MG63 (cell line): ENCODE measurements around the gene TNFRSF13B. TPM values are rescaled to one million over a fixed set of nuclear protein-coding genes. Genes with fewer than 3 reads are reported as not detected.
"Not testable (repeated sequence)": the region's sequence is repeated elsewhere in the genome, so short reads cannot be mapped to it uniquely, and the experiment has no call there.

ENCODE experiments used
- DNase-seq: peaks from one replicate; pipeline ENCODE4 v3.0.0-alpha.2; 2020
- H3K27me3 ChIP-seq: fragments of 250-450 bp; sonication (Bioruptor Pico); 2 replicates; pipeline ENCODE4 v1.5.1; 2020; ENCODE audit warnings: mild to moderate bottlenecking, moderate library complexity
- H3K36me3 ChIP-seq: fragments of 250-450 bp; sonication (Bioruptor Pico); 2 replicates; pipeline ENCODE4 v1.5.1; 2020; ENCODE audit warnings: mild to moderate bottlenecking, moderate library complexity
- H3K4me3 ChIP-seq: fragments of 250-450 bp; sonication (Bioruptor Pico); 2 replicates; pipeline ENCODE4 v1.5.1; 2020; ENCODE audit warnings: mild to moderate bottlenecking, moderate library complexity
- H3K9me3 ChIP-seq: fragments of 250-450 bp; sonication (Bioruptor Pico); 2 replicates; pipeline ENCODE4 v1.5.1; 2020; ENCODE audit warnings: mild to moderate bottlenecking, moderate library complexity
- total RNA-seq: library from RNA; depleted of rRNA; stranded (reverse); fragments of >200 nt; shearing (Covaris generic); gene quantifications from 2 replicates; pipeline ENCODE4 v1.2.3, GENCODE V29; 2014; ENCODE audit warnings: low replicate concordance

The TNFRSF13B gene
- total RNA-seq, 1 experiment from 2014 or later, result not detected

DNA sequence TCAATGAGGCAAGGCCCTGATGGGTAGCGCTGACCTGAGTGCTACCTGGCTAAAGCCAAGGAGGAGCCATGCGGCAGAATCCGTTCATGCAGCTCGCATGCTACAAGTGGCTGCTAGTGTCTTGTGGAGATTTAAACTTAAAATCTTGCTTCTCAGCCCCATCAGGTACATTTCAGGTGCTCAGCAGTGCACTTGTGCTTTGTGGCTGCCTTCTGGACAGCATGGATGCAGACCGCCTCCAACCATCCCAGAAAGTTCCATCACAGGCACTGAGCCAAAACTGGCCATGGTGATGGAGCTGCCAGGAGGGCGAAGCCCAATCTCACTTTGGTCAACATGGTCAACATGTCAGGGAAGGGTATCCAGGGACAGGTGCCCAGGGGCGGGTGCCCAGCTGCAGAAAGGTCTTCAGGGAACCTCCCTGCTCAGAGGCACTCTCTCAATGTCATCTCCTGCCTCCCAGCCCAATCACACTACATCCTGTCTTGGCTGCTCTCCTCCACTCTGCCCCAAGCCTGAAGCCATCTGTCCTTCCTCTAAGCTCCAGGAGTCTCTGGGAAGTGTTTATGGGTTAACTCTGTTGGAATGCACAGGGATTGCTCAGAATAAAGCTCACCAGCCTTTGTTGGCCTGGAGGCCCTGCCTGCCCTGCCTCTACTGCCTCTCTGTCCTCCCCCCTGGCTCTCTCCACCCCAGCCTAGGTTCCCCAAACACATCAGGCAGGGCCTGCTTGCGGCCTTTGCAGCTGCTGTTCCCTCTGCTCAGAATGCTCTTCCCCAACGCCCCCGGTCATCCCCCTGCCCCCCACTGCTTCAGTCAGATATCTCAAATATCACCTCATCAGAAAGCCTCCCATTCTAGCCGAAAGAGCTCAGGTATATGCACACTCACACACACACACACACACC, 18.3 kb upstream of the TNFRSF13B start:
- Histone ChIP-seq H3K27me3 (no peaks in the 10 kb centered on the region), H3K36me3 (no peaks in the 10 kb centered on the region), H3K9me3 (no peaks in the 10 kb centered on the region), H3K4me3 (no peak overlapping the region)
- peak; percentile 39 for DNase-seq

DNA sequence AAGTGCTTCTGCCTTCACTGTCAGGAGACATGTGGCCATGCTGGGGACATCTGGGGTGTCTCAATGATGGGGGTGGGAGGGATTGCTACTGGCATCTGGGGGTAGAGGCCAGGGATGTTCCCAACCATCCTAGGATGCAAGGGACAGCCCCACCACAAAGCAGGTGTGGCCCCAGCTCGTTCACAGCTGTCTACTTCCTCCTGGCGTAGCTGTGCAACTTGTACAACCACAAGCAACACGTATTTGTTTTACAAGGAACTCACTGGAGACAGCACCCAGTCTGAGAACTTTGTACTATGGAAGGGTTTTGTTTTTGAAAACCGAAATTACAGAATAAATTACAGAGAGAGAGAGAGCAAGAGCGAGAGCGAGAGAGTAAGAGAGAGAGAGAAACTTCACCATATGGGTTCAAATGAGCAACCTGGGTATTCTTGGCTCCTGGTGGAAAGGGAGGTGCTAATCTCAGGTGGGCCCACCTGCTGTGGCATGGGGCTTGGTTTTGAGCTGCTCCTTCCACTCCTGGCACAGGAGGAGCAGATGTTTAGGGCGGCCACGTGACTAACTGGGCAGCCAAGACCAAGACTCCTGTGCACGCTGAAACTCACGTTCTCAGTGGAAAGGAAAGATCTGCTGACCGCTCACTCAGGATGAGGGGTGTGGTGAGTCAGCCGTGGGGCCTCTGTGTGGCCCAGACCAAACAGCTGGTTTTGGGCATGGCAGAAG, 17.5 kb upstream of the TNFRSF13B start:
- no peak for DNase-seq
- Histone ChIP-seq H3K9me3 (no peaks in the 10 kb centered on the region), H3K27me3 (no peaks in the 10 kb centered on the region), H3K4me3 (no peak overlapping the region), H3K36me3 (no peaks in the 10 kb centered on the region)

DNA sequence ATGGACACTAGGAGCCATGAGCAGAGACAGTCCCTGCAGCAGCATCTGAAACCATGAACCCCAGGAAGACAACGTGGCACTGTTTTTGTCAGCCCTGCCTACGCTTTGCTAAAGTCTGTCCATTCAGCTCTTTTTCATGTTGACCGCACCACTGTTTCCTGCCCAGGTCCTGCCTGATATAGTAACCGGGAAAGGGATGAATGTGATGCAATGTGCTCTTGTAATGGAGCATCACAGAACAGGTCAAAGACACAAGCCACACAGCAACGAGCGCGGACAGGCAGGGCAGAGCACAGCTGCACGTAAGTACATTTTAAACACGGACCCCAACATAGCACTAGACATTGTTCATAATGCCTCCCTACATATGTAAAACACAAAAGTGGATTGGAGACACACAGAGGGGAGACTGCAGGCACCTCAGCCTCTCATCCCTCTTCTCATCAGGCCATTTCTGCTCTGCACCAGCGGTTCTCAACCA, 16.9 kb upstream of the TNFRSF13B start:
- H3K36me3 ChIP-seq, result no peaks in the 10 kb centered on the region
- H3K9me3 ChIP-seq, result no peaks in the 10 kb centered on the region
- no peak overlapping the region for H3K4me3 ChIP-seq
- no peaks in the 10 kb centered on the region for H3K27me3 ChIP-seq
- no peak for DNase-seq

DNA sequence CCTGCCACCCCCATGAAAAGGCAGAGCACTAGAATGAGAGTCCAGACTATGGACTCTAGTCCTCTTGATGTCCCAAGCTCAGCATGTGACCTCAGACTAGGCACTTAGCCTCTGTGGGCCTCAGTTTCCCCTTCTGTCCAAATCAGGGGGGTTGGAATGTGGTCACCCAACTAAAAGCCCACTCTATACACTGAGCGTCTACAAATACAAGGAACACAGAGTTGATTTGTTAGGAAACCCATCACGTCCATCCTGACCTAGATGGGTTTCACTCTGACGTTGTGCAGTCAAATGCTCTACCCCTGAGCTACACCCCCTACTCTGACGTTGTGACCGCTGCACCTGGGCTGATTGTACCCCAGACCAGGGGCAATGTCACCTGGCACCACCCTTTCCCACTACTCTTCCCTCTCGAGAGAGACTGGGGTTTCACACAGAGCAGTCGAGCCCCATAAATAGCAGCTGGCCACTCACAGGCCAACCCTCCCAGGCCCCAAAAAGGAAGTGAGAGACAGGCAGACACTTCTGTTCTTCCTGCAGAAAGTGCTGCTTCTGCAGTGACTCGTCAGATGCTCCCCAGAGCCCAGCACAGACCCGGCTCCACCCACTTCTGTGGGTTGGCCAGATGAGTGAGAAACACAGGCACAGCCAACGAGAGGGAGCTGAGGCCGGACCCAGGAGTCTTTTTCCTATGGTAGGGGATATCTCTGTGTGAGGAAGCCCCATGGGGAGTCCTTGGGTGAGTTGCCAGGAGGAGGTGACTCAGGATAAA, 16.1 kb upstream of the TNFRSF13B start:
- peak; percentile 90 for DNase-seq
- Histone ChIP-seq H3K27me3 (no peaks in the 10 kb centered on the region), H3K9me3 (no peaks in the 10 kb centered on the region), H3K4me3 (no peak overlapping the region), H3K36me3 (no peaks in the 10 kb centered on the region)

DNA sequence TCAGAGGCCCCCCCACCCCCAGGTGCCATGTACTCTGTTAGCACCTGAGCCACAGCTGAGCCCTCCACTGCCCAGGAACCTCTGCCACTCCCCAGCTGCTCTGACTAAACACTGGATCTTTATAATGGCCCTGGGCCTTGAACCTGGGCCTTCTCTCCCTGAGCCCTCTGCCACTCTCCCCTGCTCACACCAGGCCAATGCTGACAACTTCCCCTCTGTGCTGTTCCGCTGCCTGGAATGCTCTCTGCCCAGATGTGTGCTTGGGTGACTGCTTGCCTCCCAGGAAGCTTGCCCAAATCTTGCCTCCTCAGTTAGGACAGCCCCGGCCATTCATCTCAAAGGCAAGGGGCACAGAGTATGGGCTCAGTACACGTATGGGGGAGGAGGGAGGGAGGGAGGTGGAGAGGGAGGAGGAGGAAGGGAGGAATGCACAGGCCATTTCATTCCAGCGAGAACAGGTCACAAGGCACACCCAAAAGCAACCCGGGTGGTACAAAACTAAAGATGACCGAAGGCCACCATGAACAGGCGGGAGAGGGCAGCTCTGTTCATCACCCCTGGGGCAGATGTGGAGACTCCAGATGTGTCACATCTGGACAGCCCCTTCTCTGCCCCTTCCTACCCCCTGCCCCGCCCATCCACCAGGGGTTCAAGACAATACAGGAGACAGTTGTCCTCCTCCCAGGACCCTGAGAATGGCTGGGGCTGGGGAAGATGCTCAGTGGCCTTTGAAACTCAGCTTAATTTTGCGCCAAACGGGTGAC, 15.3 kb upstream of the TNFRSF13B start:
- Histone ChIP-seq H3K27me3 (no peaks in the 10 kb centered on the region), H3K36me3 (no peaks in the 10 kb centered on the region), H3K4me3 (no peak overlapping the region), H3K9me3 (no peaks in the 10 kb centered on the region)
- DNase-seq, result no peak

DNA sequence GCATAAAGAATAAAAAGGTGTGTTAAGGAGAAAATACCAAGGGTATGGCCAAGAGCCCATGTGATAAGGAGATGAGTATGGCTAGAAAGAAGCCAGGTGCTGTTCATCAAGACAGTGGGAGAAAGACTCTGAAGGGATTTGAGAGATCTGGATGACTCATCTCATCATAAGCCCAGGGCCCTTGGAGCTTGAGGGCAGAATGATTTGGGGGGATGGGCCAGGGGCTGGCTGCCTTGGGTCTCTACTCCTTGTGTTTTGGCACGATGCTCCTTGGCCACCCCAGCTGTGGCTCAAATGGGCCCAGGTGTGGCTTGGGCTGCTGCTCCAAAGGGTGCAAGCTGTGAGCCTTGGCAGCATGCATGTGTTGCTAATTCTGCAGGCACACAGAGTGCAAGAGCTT, 14.5 kb upstream of the TNFRSF13B start:
- no peaks in the 10 kb centered on the region for H3K36me3 ChIP-seq
- H3K4me3 ChIP-seq, result no peak overlapping the region
- no peaks in the 10 kb centered on the region for H3K27me3 ChIP-seq
- no peaks in the 10 kb centered on the region for H3K9me3 ChIP-seq
- no peak for DNase-seq

DNA sequence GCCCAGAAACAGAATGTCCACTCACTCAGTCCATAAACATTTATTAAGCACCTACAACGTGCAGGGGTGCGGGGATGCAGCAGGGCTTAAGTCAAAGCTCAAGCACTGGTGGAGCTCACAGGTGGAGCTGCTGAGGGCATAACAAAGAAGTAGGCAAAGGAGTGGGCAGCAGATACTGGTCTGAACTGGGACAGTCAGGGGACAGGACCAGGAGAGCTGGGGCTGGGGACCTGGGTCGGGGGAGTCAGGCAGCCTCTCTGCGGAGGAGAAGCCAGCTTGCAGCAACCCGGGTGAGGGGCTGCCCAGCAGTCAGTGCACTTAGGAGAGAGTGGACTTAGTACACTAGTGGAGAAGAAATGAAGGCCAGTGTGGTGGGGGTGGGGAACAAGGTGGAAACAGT, 10.0 kb upstream of the TNFRSF13B start:
- Histone ChIP-seq H3K9me3 (no peaks in the 10 kb centered on the region), H3K27me3 (no peaks in the 10 kb centered on the region), H3K4me3 (no peak overlapping the region), H3K36me3 (no peaks in the 10 kb centered on the region)
- no peak for DNase-seq

DNA sequence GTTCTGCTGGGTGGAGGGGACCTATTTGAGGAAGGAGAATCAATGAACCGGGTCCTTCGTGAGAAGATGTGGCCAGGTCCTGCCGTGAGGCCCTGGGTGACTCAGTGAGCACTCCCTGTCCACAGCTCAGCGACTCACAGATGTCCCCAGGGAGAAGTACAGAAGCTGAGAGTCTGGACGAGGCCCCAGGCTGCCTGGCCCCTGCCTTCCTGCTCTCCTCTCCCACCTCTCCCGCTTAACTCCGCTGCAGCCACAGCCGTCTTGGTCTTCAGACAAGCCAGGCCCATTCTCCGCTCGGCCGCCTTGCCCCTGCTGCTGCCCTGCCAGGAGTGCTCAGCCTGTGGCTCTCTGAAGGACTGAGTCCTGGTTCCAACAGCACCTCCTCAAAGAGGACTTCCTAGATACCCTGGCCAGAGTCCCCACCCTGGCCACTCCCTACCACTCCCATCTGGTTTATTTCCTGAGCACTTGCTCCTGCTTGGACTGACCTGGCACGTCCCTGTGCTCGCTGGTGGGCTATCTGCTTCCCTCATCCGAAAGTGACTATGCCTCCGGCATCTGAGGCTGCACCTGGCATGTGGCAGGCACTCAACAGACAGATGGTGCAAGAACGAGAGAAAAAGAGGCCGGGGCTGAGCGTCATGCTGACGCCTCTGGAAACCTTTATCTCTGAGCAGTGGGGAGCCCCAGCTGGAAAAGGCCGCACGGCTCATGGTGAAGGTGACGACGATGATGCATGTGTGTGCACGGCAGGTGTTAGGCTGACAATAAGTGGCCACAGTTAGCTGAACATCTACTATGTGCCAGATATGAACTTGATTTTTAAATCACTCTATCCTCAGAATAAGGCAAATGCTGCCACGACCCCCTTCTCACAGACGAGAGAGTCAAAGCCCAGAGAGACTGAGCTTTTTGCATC, 9.2 kb upstream of the TNFRSF13B start:
- H3K9me3 ChIP-seq, result no peaks in the 10 kb centered on the region
- no peaks in the 10 kb centered on the region for H3K27me3 ChIP-seq
- DNase-seq, result peak; percentile 54
- no peak overlapping the region for H3K4me3 ChIP-seq
- no peaks in the 10 kb centered on the region for H3K36me3 ChIP-seq

DNA sequence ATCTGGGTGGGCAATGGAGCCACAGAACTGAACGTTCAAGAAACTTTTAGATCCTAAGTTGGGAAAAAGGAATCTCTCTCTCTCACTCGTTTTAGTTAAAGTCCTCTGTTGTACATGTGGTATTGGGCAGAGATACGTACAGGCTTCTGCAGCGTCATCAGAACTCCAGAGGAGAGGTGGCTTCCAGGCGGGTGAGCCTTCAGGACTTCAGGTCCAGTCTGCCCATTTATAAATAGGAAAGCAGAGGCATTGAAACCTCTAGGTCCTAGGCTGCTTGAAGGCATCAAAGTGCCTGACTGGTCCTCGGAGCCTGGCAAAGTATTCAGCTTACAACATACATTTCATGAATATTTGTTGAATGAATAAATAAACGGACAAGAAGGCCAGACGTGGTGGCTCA, 8.1 kb upstream of the TNFRSF13B start:
- H3K9me3 ChIP-seq, result no peaks in the 10 kb centered on the region
- no peaks in the 10 kb centered on the region for H3K27me3 ChIP-seq
- no peak overlapping the region for H3K4me3 ChIP-seq
- no peaks in the 10 kb centered on the region for H3K36me3 ChIP-seq
- DNase-seq, result no peak

DNA sequence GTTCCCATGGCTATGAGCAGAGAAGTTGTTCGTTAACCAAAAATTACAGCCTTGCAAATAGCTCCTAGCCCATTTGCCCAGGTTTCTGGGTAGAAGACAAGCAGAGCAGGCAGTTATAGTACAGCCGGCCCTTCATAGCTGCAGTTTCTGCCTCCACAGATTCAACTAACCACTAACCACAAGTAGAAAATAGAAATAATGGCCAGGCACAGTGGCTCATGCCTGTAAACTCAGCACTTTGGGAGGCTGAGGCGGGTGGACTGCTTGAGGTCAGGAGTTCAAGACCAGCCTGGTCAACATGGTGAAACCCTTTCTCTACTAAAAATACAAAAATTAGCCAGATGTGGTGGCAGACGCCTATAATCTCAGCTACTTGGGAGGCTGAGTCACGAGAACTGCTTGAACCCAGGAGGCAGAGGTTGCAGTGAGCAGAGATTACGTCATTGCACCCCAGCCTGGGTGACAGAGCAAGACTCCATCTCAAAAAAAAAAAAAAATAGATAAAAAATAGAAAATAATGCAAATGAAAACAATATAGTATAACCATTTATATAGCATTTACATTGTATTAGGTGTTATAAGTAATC, 7.4 kb upstream of the TNFRSF13B start:
- H3K36me3 ChIP-seq, H3K9me3 ChIP-seq, DNase-seq, H3K4me3 ChIP-seq, H3K27me3 ChIP-seq: not testable (repeated sequence)

DNA sequence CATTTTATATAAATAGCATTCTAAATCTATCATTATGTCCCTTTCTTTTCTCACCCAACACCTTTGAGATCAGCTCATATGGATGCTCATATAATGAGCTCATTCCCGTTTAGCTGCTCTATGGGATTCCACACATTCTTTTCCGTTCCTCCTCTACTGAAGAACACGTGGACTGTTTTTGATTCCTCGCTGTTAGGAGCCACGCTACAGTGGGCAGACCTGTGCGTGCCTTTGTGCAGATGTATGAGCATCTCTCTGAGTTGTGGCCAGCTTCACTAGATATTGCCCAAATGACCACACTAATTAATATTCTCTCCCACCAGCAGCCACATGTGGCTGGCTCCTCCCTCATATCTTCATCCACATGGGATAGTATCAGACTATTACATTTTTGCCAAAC, 6.0 kb upstream of the TNFRSF13B start:
- Histone ChIP-seq H3K4me3 (no peak overlapping the region), H3K9me3 (no peaks in the 10 kb centered on the region), H3K27me3 (no peaks in the 10 kb centered on the region), H3K36me3 (no peaks in the 10 kb centered on the region)
- no peak for DNase-seq

DNA sequence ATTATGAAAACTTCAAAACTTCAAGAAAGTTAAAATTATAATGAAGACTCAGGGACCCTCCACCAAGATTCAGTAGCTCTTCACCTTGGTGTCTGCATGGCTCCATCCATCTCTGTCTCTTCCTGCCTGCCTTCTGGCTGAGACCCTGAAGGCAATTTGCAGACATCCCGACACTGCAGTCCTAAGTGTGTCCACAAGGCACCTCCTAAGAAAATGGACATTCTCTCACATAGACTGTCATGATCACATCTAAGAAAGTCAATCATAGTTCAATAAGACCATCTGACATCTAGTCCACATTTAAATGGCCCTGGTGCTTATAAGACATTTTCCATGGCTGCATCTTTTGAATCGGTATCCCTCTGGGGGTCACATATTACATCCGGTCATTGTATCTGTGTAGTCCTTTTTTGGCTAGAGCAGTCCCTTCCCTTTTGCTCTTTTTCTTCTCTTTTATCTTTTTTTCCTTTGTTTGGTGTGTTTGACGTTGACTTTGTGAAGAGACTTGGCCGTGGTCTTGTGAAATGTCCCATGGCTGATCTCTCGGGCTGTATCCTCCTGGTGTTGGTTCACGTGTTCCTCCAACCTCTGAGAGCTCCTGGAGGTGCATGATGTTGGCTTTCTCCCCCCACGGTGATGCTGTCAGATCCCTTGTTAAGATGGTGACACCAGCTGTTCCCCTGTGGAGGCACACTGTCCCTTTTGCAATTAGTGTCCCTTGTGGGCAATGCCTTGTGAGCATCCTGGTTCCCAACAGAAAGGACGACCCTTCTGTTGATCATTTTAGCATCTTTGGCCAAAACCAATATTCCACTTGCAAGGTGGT, 5.0 kb upstream of the TNFRSF13B start:
- H3K4me3 ChIP-seq, result no peak overlapping the region
- DNase-seq, result no peak
- H3K9me3 ChIP-seq, result no peaks in the 10 kb centered on the region
- no peaks in the 10 kb centered on the region for H3K27me3 ChIP-seq
- H3K36me3 ChIP-seq, result no peaks in the 10 kb centered on the region

DNA sequence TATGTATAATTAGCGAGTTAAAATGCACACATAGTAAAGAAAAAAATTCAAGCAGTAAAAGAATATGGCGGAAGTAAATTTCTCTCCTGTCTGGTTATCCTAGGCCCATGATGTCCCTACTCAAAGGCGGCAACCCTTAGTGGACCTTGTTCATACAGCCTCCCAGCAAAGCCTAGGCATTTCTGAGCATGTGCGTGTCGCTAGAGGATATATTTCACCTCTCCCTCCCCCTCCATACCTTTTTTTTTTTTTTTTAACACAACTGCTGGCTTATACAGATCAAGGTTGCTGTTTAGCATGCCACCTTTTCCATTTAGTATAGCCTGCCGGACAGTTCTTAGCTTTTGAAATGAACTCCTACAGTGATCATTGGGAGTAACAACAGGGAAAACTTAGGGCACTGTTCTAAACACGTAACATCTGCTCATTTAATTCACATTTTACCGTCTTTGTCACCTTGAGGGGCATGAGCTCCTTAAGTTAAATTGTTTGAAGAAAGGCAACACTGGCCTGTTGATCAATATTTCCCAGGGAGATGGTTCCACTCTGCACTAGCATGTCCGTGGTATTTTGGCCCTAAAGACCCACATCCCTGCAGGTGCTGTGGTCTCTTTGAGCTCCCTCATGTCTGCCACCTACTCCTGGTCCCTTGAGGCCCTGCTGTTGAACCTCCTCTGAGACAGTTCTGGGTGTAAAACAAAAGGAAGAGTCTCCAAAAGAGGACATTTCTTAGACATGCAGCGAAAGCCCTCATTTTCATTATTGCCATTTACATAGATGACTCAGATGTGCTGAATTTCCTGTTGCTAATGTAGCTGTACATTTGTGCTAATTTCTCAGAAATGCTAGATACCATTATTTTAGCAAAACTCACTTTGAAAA, 4.1 kb upstream of the TNFRSF13B start:
- Histone ChIP-seq H3K36me3 (no peaks in the 10 kb centered on the region), H3K27me3 (no peaks in the 10 kb centered on the region), H3K9me3 (no peaks in the 10 kb centered on the region), H3K4me3 (no peak overlapping the region)
- DNase-seq, result no peak

DNA sequence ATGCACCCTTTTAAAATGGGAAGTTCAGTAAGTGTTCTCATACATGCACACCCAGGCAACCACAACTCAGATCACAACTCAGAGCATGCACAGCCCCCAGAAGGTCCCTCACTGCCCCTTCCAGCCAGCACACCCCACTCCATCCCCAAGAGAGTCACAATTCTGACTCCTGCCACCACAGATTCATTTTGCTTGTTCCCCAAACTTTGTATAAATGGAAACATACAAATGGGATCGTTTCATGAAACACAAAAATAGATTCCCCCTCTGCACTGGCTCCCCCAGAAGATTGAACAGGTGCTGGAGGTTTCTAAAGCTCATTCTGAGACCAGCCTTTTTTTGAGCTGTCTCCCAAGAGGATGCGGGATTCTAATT, 3.3 kb upstream of the TNFRSF13B start:
- Histone ChIP-seq H3K4me3 (no peak overlapping the region), H3K27me3 (no peaks in the 10 kb centered on the region), H3K36me3 (no peaks in the 10 kb centered on the region), H3K9me3 (no peaks in the 10 kb centered on the region)
- DNase-seq, result no peak
